Esophagus squamous epithelium (tissue), 5 donors: ENCODE measurements around the gene NCBP2L. TPM values are rescaled to one million over a fixed set of nuclear protein-coding genes. Genes with fewer than 3 reads are reported as not detected.

ENCODE experiments used
- DNase-seq: peaks from one replicate; lab custom pipeline; 2025; lab: John Stamatoyannopoulos, UW
- H3K27ac ChIP-seq, 4 donors: fragments of 200-600 bp; sonication (generic); one replicate each; pipeline ENCODE4 v1.5.1; 2016 to 2019; ENCODE audit warnings: mild to moderate bottlenecking in 1 of 4
- H3K27me3 ChIP-seq, 4 donors: fragments of 200-600 bp; sonication (generic); 1 replicate in 3 of 4; 2 replicates in 1 of 4; pipeline versions ENCODE4 v1.5.1 to v1.6.0; 2017 to 2021; ENCODE audit warnings: antibody characterized with exemption in 1 of 4
- H3K36me3 ChIP-seq, 3 donors: fragments of 200-600 bp; sonication (generic); one replicate each; pipeline ENCODE4 v1.5.1; 2016 to 2019
- H3K4me1 ChIP-seq, 3 donors: fragments of 200-600 bp; sonication (generic); one replicate each; pipeline ENCODE4 v1.5.1; 2017 to 2019
- H3K4me3 ChIP-seq, 4 donors: fragments of 200-600 bp; sonication (generic); 1 replicate in 3 of 4; 2 replicates in 1 of 4; pipeline ENCODE4 v1.5.1; 2016 to 2019; ENCODE audit warnings: mild to moderate bottlenecking in 2 of 4, moderate library complexity in 1 of 4
- H3K9me3 ChIP-seq, 3 donors: fragments of 200-600 bp; sonication (generic); one replicate each; pipeline ENCODE4 v1.5.1; 2016 to 2019
- CTCF ChIP-seq, 6 experiments: fragments of 450-650 bp in 4 of 6; fragments of 200-600 bp in 2 of 6; sonication (generic) in 2 of 6; IDR thresholded peaks; one replicate each; pipeline ENCODE4 v1.5.1; 2016 to 2019; ENCODE audit warnings: antibody characterized with exemption in 6 of 6, mild to moderate bottlenecking in 4 of 6, moderate library complexity in 4 of 6
- POLR2A ChIP-seq, 4 donors: fragments of 450-650 bp; IDR thresholded peaks; one replicate each; pipeline ENCODE4 v1.6.1; 2017; ENCODE audit warnings: antibody characterized with exemption in 4 of 4, mild to moderate bottlenecking in 4 of 4, moderate library complexity in 3 of 4
- WGBS, 2 donors: methylation state at CpG; one replicate each; pipeline ENCODE4 v1.1.5; 2018; 5-methylcytosine and 5-hydroxymethylcytosine counted together
- intact Hi-C: fragments of 100-400 bp; cut with DNase I; formaldehyde crosslinking; loops from one replicate; pipeline ENCODE4 v1.15.0; 2022
- total RNA-seq, 4 donors: library from RNA; depleted of rRNA; stranded (reverse); fragments of >200 nt; gene quantifications; one replicate each; pipeline ENCODE4 v1.1.0, GENCODE V29; 2016
- donor health status: DM: yes; HTN: yes; CAD: no.

NCBP2L gene
- total RNA-seq, 4 donors from 2014 or later: not detected

- TF ChIP-seq POLR2A (IDR thresholded peaks at IDR 0.05) (no peak), CTCF (IDR thresholded peaks at IDR 0.05) (no peak)
- DNase-seq: no peak
- H3K27ac ChIP-seq: no peak overlapping the region
- no peak overlapping the region for H3K4me3 ChIP-seq
- 78 to 97% methylated on average over 5 to 6 of the region's 11 CpGs for WGBS, 2 donors
- H3K36me3 ChIP-seq: peaks cover 0 to 4% (median 0%) of the 10 kb centered on the region in 3 donors
- intact Hi-C loops: no loop called here
- no peaks in the 10 kb centered on the region for H3K27me3 ChIP-seq
- peaks cover 0 to 55% (median 6%) of the 10 kb centered on the region in 3 donors for H3K4me1 ChIP-seq
- H3K9me3 ChIP-seq: no peaks in the 10 kb centered on the region
Measured at GRCh38 chrX:107764845-107765608, 12.5 kb upstream of the NCBP2L start.

GRCh38 chrX:107766470-107767150, 10.9 kb upstream of the NCBP2L start:
- 11 to 74% methylated on average over 2 to 3 of the region's 8 CpGs for WGBS, 2 donors
- DNase-seq: no peak
- Histone ChIP-seq H3K27me3 (no peaks in the 10 kb centered on the region), H3K4me1 (peaks cover 0 to 43% (median 6%) of the 10 kb centered on the region in 3 donors), H3K9me3 (no peaks in the 10 kb centered on the region), H3K4me3 (no peak overlapping the region), H3K27ac (peak overlapping the region; percentile 23 to 66 (median 50)), H3K36me3 (peaks cover 0 to 10% (median 0%) of the 10 kb centered on the region in 3 donors)
- TF ChIP-seq CTCF (IDR thresholded peaks at IDR 0.05): no peak
- TF ChIP-seq POLR2A (IDR thresholded peaks at IDR 0.05): no peak
- intact Hi-C loops: no loop called here

- TF ChIP-seq POLR2A (IDR thresholded peaks at IDR 0.05) (no peak), CTCF (IDR thresholded peaks at IDR 0.05) (no peak)
- H3K36me3 ChIP-seq: peaks cover 0 to 10% (median 0%) of the 10 kb centered on the region in 3 donors
- WGBS, 2 donors: 73% methylated on average over 3 of the region's 3 CpGs; no CpG with 5 or more reads in 1 of the 2 donors
- no peak for DNase-seq
- H3K27me3 ChIP-seq: no peaks in the 10 kb centered on the region
- no peaks in the 10 kb centered on the region for H3K9me3 ChIP-seq
- H3K27ac ChIP-seq: no peak overlapping the region
- no peak overlapping the region for H3K4me3 ChIP-seq
- H3K4me1 ChIP-seq: peaks cover 0 to 54% (median 6%) of the 10 kb centered on the region in 3 donors
- intact Hi-C loops: no loop called here
Measured at GRCh38 chrX:107768051-107768450, 9.5 kb upstream of the NCBP2L start.

- no peak for DNase-seq
- no peaks in the 10 kb centered on the region for H3K9me3 ChIP-seq
- peaks cover 0 to 63% (median 6%) of the 10 kb centered on the region in 3 donors for H3K4me1 ChIP-seq
- H3K27ac ChIP-seq: no peak overlapping the region
- peaks cover 0 to 10% (median 0%) of the 10 kb centered on the region in 3 donors for H3K36me3 ChIP-seq
- TF ChIP-seq POLR2A (IDR thresholded peaks at IDR 0.05) (no peak), CTCF (IDR thresholded peaks at IDR 0.05) (no peak)
- intact Hi-C loops: no loop called here
- no peaks in the 10 kb centered on the region for H3K27me3 ChIP-seq
- WGBS, 2 donors: 72 to 93% methylated on average over 6 to 7 of the region's 7 CpGs
- H3K4me3 ChIP-seq: no peak overlapping the region
Measured at GRCh38 chrX:107769581-107770317, 7.8 kb upstream of the NCBP2L start.
